Measurements from ENCODE around the gene PROK2.
A peak's percentile ranks its signal among the peaks of the same experiment; 100 is the strongest.

PROK2 gene

GRCh38 chr3:71734881-71735280 is 50.1 kb downstream of the PROK2 start:
- no peak for DNase-seq (ENCODE audit: low spot score)

GRCh38 chr3:71733319-71733718 is 51.6 kb downstream of the PROK2 start:
- DNase-seq (ENCODE audit: low spot score): no peak

GRCh38 chr3:71732637-71733036 is 52.3 kb downstream of the PROK2 start:
- DNase-seq (ENCODE audit: low spot score): no peak

- no peak for DNase-seq (ENCODE audit: low spot score)
These were observed 56.2 kb downstream of the PROK2 start for GRCh38 chr3:71728632-71729342.

- DNase-seq (ENCODE audit: low spot score): peak; percentile 49
These were observed 58.8 kb downstream of the PROK2 start for GRCh38 chr3:71726146-71726545.

GRCh38 chr3:71725271-71725991 is 59.5 kb downstream of the PROK2 start, which contains the start of gene EIF4E3:
TSS of gene EIF4E3 (minus strand) at chr3:71725402. CDS start at chr3:71725367, 35 bp downstream.
- DNase-seq (ENCODE audit: low spot score): no peak

GRCh38 chr3:71724584-71725270 is 60.2 kb downstream of the PROK2 start:
- DNase-seq (ENCODE audit: low spot score): no peak

GRCh38 chr3:71724171-71724453 is 60.8 kb downstream of the PROK2 start:
- no peak for DNase-seq (ENCODE audit: low spot score)

- peak; percentile 79 for DNase-seq (ENCODE audit: low spot score)
These were observed 61.3 kb downstream of the PROK2 start for GRCh38 chr3:71723452-71724170.

- DNase-seq (ENCODE audit: low spot score): no peak
These were observed 62.3 kb downstream of the PROK2 start for GRCh38 chr3:71722693-71723092.
